Transverse colon (tissue), 3 donors: ENCODE data around the gene MINDY4B.

ENCODE experiments used
- CTCF ChIP-seq, 5 experiments: fragments of 200-600 bp in 3 of 5; fragments of 450-650 bp in 2 of 5; sonication (generic) in 3 of 5; IDR thresholded peaks; 1 replicate in 2 of 5; 2 replicates in 3 of 5; pipeline ENCODE4 v1.5.1; 2016 to 2017; ENCODE audit warnings: antibody characterized with exemption in 5 of 5, inconsistent platforms in 3 of 5, mild to moderate bottlenecking in 2 of 5, moderate library complexity in 1 of 5
- EP300 ChIP-seq: sonication (generic); formaldehyde crosslinking; IDR thresholded peaks from one replicate; pipeline ENCODE4 v1.6.1; 2017; ENCODE audit warnings: antibody characterized with exemption, low read depth

- TF ChIP-seq CTCF (IDR thresholded peaks at IDR 0.05): no peak
- no peak for TF ChIP-seq EP300
These were observed 37.8 kb downstream of the MINDY4B start for GRCh38 chr3:150867434-150867833.
